Skin epidermis (tissue), 12 donors: ENCODE data around the gene FMO3.

ENCODE experiments used
- H3K27ac ChIP-seq, 21 experiments: fragments of 200-600 bp; sonication (generic) in 11 of 21; one replicate each; pipeline ENCODE4 v1.5.0; 2020; ENCODE audit warnings: mild to moderate bottlenecking in 3 of 21, inconsistent platforms in 2 of 21, moderate library complexity in 2 of 21
- H3K4me3 ChIP-seq, 7 experiments: fragments of 200-600 bp; sonication (generic) in 2 of 7; one replicate each; pipeline ENCODE4 v1.5.0; 2020; ENCODE audit warnings: inconsistent platforms in 2 of 7, mild to moderate bottlenecking in 2 of 7, moderate library complexity in 1 of 7

Gene FMO3

GRCh38 chr1:171113382-171113781, 22.7 kb downstream of the FMO3 start:
- Histone ChIP-seq H3K4me3 (no peak overlapping the region), H3K27ac (no peak overlapping the region)

DNA sequence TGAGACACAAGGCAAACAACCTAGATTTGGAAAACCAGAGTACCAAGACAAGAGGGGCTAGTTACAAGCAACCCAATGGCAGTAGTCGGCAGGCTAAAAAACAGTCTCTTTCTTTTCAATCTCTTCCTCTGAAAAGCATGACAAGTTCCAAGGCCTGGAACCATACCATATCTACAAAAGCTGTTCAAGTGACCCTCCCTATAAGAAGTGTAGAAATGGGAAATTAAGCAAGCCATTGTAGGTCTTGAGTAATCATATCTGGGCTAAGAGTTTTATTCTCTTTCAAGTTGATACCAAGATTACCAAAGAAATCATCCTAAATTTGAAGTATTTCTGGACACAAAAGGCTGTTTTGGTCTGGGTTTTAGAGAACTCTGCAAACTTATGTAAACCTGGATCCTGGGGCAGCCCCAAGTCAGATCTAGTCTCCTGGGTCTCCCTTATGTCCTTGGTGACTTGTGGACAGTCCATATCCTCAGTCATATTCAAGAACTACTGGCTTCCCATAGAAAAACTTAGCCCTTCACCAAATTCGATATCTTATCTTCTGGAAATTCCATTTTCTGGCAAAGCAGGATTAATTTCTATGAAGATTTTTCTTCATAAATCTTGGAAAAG, 24.7 kb downstream of the FMO3 start:
- H3K27ac ChIP-seq = peak overlapping the region in 1 of 21 experiments; percentile 1
- H3K4me3 ChIP-seq = no peak overlapping the region

GRCh38 chr1:171116676-171117075, 26.0 kb downstream of the FMO3 start:
- Histone ChIP-seq H3K27ac (peak overlapping the region in 2 of 21 experiments; percentile 42 to 58), H3K4me3 (no peak overlapping the region)

GRCh38 chr1:171117085-171117484, 26.4 kb downstream of the FMO3 start:
- H3K4me3 ChIP-seq = no peak overlapping the region
- peak overlapping the region in 3 of 21 experiments; percentile 42 to 61 (median 58) for H3K27ac ChIP-seq

GRCh38 chr1:171119648-171120047, 28.9 kb downstream of the FMO3 start:
- H3K4me3 ChIP-seq = no peak overlapping the region
- no peak overlapping the region for H3K27ac ChIP-seq

GRCh38 chr1:171122299-171122698, 31.6 kb downstream of the FMO3 start:
- H3K4me3 ChIP-seq = no peak overlapping the region
- no peak overlapping the region for H3K27ac ChIP-seq

GRCh38 chr1:171122893-171123292, 32.2 kb downstream of the FMO3 start:
- H3K27ac ChIP-seq = no peak overlapping the region
- no peak overlapping the region for H3K4me3 ChIP-seq

- peak overlapping the region in 11 of 21 experiments; percentile 10 to 78 (median 58) for H3K27ac ChIP-seq
- no peak overlapping the region for H3K4me3 ChIP-seq
These were observed 35.8 kb downstream of the FMO3 start for GRCh38 chr1:171126504-171126903.

- peak overlapping the region in 10 of 21 experiments; percentile 10 to 78 (median 58) for H3K27ac ChIP-seq
- no peak overlapping the region for H3K4me3 ChIP-seq
These were observed 36.4 kb downstream of the FMO3 start for GRCh38 chr1:171127099-171127498.

DNA sequence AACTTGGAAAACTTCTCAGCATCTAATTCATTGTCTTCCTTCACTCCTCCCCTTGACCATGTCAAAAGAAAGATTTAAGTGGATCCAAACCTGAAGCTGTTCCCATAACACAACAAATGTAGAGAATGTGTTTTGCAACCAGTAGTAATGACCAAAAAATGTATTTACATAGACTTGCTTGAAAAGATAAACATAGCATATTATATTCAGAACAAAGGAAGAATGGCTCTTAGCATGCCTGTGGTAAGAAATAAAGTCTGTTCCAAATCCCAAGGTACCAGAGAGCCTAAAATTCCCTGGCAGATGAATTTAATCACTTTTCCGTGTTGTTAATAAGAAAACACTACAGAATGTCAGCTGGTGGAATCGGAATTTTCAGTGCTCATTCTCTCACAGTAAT, 36.8 kb downstream of the FMO3 start:
- no peak overlapping the region for H3K4me3 ChIP-seq
- peak overlapping the region in 7 of 21 experiments; percentile 10 to 78 (median 74) for H3K27ac ChIP-seq

GRCh38 chr1:171128463-171128862, 37.8 kb downstream of the FMO3 start:
- Histone ChIP-seq H3K27ac (peak overlapping the region in 6 of 21 experiments; percentile 18 to 62 (median 43)), H3K4me3 (no peak overlapping the region)

DNA sequence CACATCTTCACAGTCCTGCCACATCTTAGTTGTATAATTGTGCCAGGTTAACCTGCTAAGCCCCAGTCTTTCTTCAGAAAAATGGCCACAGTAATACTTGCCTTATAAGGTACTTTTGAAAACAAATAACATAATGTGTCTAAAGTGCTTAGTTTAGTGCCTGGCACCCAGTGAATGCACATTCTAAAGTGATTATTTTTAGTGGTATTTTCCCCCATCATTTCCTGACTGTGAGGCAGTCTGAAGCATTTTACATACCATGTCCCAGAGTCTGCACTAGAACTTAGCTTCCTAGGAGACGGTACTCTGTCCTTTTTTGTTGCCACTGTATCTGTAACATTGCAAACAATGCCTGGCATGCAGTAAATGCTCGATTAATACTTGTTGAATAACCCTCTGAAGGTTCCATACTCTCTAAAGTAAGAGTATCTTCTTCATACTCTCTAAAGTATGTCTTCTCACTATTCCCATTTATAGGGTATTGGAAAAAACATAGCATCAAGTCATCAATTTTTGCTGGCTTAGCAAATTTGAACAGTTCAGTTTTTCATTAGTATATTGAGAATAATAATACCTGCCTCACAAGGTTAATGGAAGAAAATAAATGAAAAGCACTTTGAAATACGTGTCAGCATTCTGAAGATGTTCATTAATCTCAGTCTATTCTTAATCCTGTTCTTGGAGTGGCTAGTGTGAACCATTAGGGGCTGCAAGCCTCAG, 43.7 kb downstream of the FMO3 start:
- no peak overlapping the region for H3K27ac ChIP-seq

DNA sequence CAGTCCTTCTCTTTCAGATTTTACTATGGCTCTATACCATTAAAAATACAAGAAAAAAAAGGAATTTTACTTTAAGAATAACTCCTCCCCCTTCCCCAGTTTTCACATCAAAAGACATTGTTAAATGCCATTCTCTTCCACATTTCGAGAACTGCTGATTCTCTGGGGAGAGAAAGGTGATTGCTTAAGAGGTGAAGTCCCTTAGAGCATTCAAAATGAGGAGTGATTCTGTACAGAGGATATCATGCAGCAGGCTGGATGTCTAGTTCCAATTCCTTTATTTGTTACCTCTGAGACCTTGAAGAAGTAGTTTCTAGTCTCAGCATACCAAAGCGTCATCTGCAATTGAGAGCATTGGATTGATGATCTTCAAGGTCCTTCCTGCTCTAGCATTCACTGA, 46.9 kb downstream of the FMO3 start:
- Histone ChIP-seq H3K27ac (peak overlapping the region in 1 of 21 experiments; percentile 67), H3K4me3 (no peak overlapping the region)

More for the DNA sequence above, 43.7 kb downstream of the FMO3 start:
- no peak overlapping the region for H3K4me3 ChIP-seq

DNA sequence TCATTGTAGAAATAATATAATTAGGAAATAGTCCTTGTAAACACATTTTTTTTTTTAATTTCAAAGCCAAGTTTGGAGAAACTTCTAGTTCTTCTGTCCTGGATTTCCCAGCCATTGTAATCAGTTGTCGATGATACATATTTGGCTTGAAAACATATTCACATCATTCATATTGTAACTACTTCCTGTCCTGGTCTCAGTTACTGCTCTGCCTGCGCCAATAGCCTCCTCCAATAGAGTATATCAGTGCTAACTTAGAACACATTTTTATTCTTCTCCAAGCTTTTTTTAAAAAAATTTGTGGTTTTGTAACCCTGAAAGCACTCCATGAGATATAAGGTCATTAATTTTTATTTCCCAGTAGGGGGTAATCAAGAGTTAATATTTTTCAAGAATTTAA, 48.3 kb downstream of the FMO3 start:
- peak overlapping the region in 1 of 21 experiments; percentile 11 for H3K27ac ChIP-seq

GRCh38 chr1:171139890-171140289, 49.2 kb downstream of the FMO3 start:
- peak overlapping the region in 7 of 21 experiments; percentile 6 to 86 (median 20) for H3K27ac ChIP-seq

More for the DNA sequence above, 48.3 kb downstream of the FMO3 start:
- H3K4me3 ChIP-seq = no peak overlapping the region

DNA sequence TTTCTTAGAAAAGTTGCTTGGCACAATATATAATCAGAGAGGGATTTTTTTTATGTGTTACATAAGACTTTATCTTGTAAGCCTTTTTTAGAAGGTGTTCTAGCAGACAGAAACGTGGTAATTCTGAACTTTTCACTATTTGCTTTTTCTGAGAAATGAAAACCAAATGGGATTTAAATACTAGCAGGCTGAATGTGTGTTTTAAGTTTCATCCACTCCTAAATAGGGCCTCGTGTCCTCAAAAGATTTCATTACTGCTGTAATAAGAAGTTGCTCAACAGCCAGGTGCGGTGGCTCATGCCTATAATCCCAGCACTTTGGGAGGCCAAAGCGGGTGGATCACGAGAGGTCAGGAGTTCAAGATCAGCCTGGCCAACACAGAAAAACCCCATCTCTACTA, 49.7 kb downstream of the FMO3 start:
- H3K27ac ChIP-seq = peak overlapping the region in 13 of 21 experiments; percentile 6 to 86 (median 51)

More at GRCh38 chr1:171139890-171140289, 49.2 kb downstream of the FMO3 start:
- H3K4me3 ChIP-seq = no peak overlapping the region

GRCh38 chr1:171140956-171141687, 50.4 kb downstream of the FMO3 start:
- peak overlapping the region in 15 of 21 experiments; percentile 7 to 86 (median 55) for H3K27ac ChIP-seq

More for the DNA sequence above, 49.7 kb downstream of the FMO3 start:
- no peak overlapping the region for H3K4me3 ChIP-seq

DNA sequence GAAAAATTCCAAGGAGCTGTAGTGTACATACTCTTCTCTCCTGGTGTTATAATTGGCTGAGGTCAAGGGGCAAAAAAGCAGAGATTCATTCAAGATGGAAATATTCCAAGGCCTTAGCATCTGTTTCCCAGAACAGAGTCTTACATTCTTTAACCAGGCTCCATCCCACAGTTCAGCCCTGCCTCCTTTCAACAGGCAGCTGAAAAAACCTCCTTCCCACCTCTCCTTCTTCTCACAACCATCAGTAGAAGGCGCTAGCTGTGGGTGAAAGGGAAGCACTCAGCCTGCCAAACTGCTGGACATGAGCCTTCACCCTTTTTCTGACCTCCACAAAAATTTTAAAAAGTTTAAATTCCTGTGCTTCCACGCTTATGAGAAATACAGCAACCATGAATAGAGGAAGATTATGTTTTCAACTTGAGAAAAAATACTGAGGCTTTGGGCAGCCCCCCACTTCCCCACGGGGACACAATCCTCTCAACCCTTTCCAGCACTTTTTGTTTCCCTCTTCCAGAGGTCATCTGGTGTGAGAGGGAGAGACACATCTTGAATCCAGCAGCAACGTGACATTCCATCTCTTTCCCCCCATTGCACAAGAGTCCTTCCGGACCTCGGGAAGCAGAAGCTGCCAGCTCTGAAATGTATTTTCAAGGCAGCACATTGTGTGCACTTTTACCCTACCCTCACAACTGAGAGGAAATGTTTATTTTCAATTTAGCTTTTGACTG, 51.1 kb downstream of the FMO3 start:
- H3K27ac ChIP-seq = peak overlapping the region in 18 of 21 experiments; percentile 4 to 86 (median 67)
- no peak overlapping the region for H3K4me3 ChIP-seq

More at GRCh38 chr1:171140956-171141687, 50.4 kb downstream of the FMO3 start:
- H3K4me3 ChIP-seq = no peak overlapping the region
